MCF 10A (cell line): ENCODE data around the gene OR2T29. TPM values are rescaled to one million over a fixed set of nuclear protein-coding genes. Genes with fewer than 3 reads are reported as not detected.
"Not testable (repeated sequence)": the region's sequence is repeated elsewhere in the genome, so short reads cannot be mapped to it uniquely, and the experiment has no call there.

Source experiments
- BruUV-seq: library from RNA; stranded (reverse); fragments of 400-500 nt; replicated peaks from 2 replicates; lab custom pipeline; 2021; lab: Mats Ljungman, UMichigan
- CTCF ChIA-PET: fragments of 300-600 bp; sonication (Branson Sonifier 250); formaldehyde crosslinking; extraction: SDS; loops from one replicate; lab custom pipeline; 2021; ENCODE audit warnings: antibody characterized with exemption, inconsistent platforms; lab: Yijun Ruan, JAX
- POLR2A ChIA-PET: fragments of 300-600, 350-650 bp; sonication (Branson Sonifier 250); formaldehyde crosslinking; extraction: SDS; loops from one replicate; lab custom pipeline; 2020; ENCODE audit warnings: antibody characterized with exemption, inconsistent platforms; lab: Yijun Ruan, JAX
- DNase-seq: peaks from one replicate; pipeline ENCODE4 v3.0.0-alpha.2; 2018; ENCODE audit not compliant: unreplicated experiment
- H3K27ac Mint-ChIP-seq: one replicate; pipeline ENCODE4 v1.8.0; 2022; ENCODE audit warnings: mild to moderate bottlenecking, low read depth, mixed read lengths; ENCODE audit not compliant: unreplicated experiment
- H3K27me3 Mint-ChIP-seq: one replicate; pipeline ENCODE4 v1.8.0; 2022; ENCODE audit warnings: mixed read lengths; ENCODE audit not compliant: insufficient read depth, unreplicated experiment
- H3K36me3 Mint-ChIP-seq: one replicate; pipeline ENCODE4 v1.8.0; 2022; ENCODE audit warnings: mild to moderate bottlenecking, moderate library complexity, mixed read lengths; ENCODE audit not compliant: insufficient read depth, unreplicated experiment
- H3K4me1 Mint-ChIP-seq: one replicate; pipeline ENCODE4 v1.8.0; 2022; ENCODE audit warnings: mixed read lengths; ENCODE audit not compliant: insufficient read depth, unreplicated experiment
- H3K4me3 Mint-ChIP-seq: one replicate; pipeline ENCODE4 v1.8.0; 2022; ENCODE audit warnings: mild to moderate bottlenecking, moderate library complexity, mixed read lengths; ENCODE audit not compliant: unreplicated experiment
- H3K9me3 Mint-ChIP-seq: one replicate; pipeline ENCODE4 v1.8.0; 2022; ENCODE audit warnings: mixed read lengths; ENCODE audit not compliant: unreplicated experiment
- intact Hi-C: fragments of 100-400 bp; cut with micrococcal nuclease; formaldehyde crosslinking; loops from 2 replicates; pipeline ENCODE4 v1.14.1; 2022
- total RNA-seq: library from RNA; stranded (reverse); gene quantifications from 2 replicates; pipeline ENCODE4 v1.2.3, GENCODE V29; 2022
- TF ChIP-seq, protein P1 (sequence below): fragments of 200-600 bp; IDR thresholded peaks from one replicate; pipeline ENCODE4 v1.8.0; 2022; ENCODE audit warnings: antibody characterized with exemption, mild to moderate bottlenecking; ENCODE audit not compliant: unreplicated experiment

The OR2T29 gene
- total RNA-seq, 1 experiment from 2014 or later, result not detected

GRCh38 chr1:248521856-248522255 is 40.7 kb downstream of the OR2T29 start:
- Mint-ChIP-seq H3K27me3 (peaks cover 39% of the 10 kb centered on the region), H3K4me1 (no peaks in the 10 kb centered on the region), H3K4me3 (no peak overlapping the region), H3K27ac (no peak overlapping the region), H3K36me3 (no peaks in the 10 kb centered on the region), H3K9me3 (peaks cover 10% of the 10 kb centered on the region)
- intact Hi-C loops, result no loop called here
- ChIA-PET CTCF (no interaction called here), POLR2A (no interaction called here)
- TF ChIP-seq, protein P1, sequence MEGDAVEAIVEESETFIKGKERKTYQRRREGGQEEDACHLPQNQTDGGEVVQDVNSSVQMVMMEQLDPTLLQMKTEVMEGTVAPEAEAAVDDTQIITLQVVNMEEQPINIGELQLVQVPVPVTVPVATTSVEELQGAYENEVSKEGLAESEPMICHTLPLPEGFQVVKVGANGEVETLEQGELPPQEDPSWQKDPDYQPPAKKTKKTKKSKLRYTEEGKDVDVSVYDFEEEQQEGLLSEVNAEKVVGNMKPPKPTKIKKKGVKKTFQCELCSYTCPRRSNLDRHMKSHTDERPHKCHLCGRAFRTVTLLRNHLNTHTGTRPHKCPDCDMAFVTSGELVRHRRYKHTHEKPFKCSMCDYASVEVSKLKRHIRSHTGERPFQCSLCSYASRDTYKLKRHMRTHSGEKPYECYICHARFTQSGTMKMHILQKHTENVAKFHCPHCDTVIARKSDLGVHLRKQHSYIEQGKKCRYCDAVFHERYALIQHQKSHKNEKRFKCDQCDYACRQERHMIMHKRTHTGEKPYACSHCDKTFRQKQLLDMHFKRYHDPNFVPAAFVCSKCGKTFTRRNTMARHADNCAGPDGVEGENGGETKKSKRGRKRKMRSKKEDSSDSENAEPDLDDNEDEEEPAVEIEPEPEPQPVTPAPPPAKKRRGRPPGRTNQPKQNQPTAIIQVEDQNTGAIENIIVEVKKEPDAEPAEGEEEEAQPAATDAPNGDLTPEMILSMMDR, result no peak
- BruUV-seq, result no TSS peak
- DNase-seq, result no peak

DNA sequence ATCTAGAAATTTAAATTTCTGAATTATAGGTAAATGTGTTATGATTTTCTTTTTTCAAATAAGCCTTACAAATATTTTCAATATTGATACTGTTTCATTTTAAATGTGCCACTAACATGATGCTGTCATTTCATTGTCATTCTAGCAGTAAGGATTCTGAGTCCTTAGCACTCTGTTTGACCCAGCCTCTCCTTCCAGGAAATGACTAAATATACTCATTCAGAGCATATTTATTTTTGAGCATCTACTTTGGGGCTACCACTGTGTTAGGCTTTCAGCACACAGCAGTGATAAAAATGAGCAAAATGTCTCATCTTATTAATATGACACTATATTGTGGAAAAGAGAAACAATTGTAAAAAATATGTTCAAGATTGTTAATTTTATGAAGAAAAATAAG is 52.4 kb downstream of the OR2T29 start:
- intact Hi-C loops, DNase-seq, H3K4me1 Mint-ChIP-seq, POLR2A ChIA-PET, H3K27me3 Mint-ChIP-seq, BruUV-seq, CTCF ChIA-PET, H3K36me3 Mint-ChIP-seq, H3K27ac Mint-ChIP-seq, H3K4me3 Mint-ChIP-seq, H3K9me3 Mint-ChIP-seq: not testable (repeated sequence)

GRCh38 chr1:248507773-248508172 is 54.8 kb downstream of the OR2T29 start, which contains the start of gene OR2G6:
TSS of gene OR2G6 (plus strand) at chr1:248508073. CDS start at chr1:248521647, 13,574 bp downstream.
- H3K27me3 Mint-ChIP-seq, H3K4me3 Mint-ChIP-seq, BruUV-seq, H3K27ac Mint-ChIP-seq, H3K36me3 Mint-ChIP-seq, H3K4me1 Mint-ChIP-seq, intact Hi-C loops, POLR2A ChIA-PET, CTCF ChIA-PET, DNase-seq, H3K9me3 Mint-ChIP-seq: not testable (repeated sequence)

Other genes starting within 250 kb of the OR2T29 start
- gene OR2M7, start 238.2 kb downstream of the OR2T29 start, total RNA-seq, result not detected in 2 replicates
- gene OR14C36, start 214.0 kb downstream of the OR2T29 start, total RNA-seq, result not detected in 2 replicates
- not detected in 2 replicates for gene OR2T4, start 201.1 kb downstream of the OR2T29 start, total RNA-seq
- not detected in 2 replicates for gene OR2T6, start 187.0 kb downstream of the OR2T29 start, total RNA-seq
- not detected in 2 replicates for gene OR2T1, start 159.7 kb downstream of the OR2T29 start, total RNA-seq
- not detected in 2 replicates for gene OR2T2, start 117.1 kb downstream of the OR2T29 start, total RNA-seq
- not detected in 2 replicates for gene OR2T3, start 89.4 kb downstream of the OR2T29 start, total RNA-seq
- not detected in 2 replicates for gene OR2T5, start 74.2 kb downstream of the OR2T29 start, total RNA-seq
- not detected in 2 replicates for gene OR2G6, start 54.7 kb downstream of the OR2T29 start, total RNA-seq
- gene OR2T34, start 12.0 kb upstream of the OR2T29 start, total RNA-seq, result not detected in 2 replicates
- not detected in 2 replicates for gene OR2T10, start 34.9 kb upstream of the OR2T29 start, total RNA-seq
- not detected in 2 replicates for gene OR2T11, start 72.3 kb upstream of the OR2T29 start, total RNA-seq
- not detected in 2 replicates for gene OR2T35, start 82.5 kb upstream of the OR2T29 start, total RNA-seq
- not detected in 2 replicates for gene OR2T27, start 92.8 kb upstream of the OR2T29 start, total RNA-seq
- gene OR14I1, start 140.0 kb upstream of the OR2T29 start, total RNA-seq, result not detected in 2 replicates
- not detected in 2 replicates for gene LYPD8, start 193.0 kb upstream of the OR2T29 start, total RNA-seq